Measurements from ENCODE around the gene DPH2.

DNA sequence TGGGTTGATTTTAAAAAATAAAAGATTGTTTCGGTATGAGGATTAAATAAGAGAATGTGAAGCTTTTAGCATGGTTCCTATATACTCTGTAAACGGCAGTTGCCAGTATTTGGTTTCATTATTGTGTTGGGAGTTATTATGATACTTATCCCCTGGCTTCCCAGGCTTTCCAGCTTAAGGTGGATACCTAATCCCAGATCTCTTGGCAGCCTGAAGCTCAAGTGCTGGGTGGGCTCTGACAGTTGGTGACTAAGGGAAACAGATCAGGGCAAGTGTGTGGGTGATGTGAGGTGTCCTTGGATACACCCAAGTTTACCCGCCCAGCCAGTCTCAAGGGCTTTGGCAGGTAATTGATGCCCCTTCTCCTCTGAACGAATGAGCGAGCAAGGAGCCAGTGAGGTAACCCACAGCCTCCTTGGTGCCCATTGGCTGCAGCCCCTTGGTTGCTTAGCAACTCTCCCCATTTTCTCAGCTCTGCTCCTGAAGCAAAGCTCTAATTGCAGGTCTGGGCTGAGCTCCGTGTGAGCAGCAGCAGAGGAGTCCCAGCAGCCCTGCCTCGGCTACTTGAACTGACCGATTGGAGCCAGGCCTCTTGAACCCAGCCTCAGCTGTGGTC is 17.0 kb upstream of the DPH2 start:
- TF ChIP-seq CTCF (IDR thresholded peaks at IDR 0.05), result no peak
- TF ChIP-seq POLR2A (IDR thresholded peaks at IDR 0.05), result no peak
- no peak for TF ChIP-seq POLR2AphosphoS5 (IDR thresholded peaks at IDR 0.05; ENCODE audit: insufficient read depth in 1 of 2, low read depth in 1 of 2)
